Cerebellar nuclear complex (tissue), 1 donor: Measurements from ENCODE around the gene CLCN5.
"Not testable (repeated sequence)": the region's sequence is repeated elsewhere in the genome, so short reads cannot be mapped to it uniquely, and the experiment has no call there.

Experiments
- DNase-seq, 2 experiments: peaks; one replicate each; lab custom pipeline; 2025; lab: John Stamatoyannopoulos, UW

Gene CLCN5

GRCh38 chrX:49996474-49996873 lies 74.1 kb downstream of the CLCN5 start:
- no peak for DNase-seq

GRCh38 chrX:49999087-49999486 lies 76.7 kb downstream of the CLCN5 start:
- no peak for DNase-seq

DNA sequence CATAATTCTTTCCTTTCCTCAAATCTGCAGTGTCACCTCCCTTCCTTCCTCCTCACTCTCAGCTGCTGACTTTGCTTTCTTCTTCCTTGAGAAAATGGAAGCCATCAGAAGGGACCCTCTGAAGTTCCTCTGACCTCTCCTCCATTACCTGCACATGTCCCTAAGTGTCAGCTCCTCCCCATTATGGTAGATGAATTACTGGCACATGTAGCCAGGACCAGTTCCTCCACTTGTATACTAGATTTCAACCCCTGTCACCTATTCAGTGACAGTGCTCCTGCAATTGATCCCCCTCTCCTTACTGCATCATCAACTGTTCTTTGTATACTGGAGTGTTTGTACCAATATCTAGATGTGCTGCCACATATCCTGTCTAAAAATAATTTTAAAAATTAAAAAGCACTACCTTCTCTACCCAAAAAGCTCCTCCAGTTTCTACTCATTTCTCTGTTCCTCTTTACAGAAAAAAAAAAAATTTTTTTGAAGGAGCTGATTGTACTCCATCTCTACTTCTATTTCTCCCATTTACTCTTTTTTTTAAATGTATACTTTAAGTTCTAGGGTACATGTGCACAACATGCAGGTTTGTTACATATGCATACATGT lies 78.6 kb downstream of the CLCN5 start:
- DNase-seq = no peak

DNA sequence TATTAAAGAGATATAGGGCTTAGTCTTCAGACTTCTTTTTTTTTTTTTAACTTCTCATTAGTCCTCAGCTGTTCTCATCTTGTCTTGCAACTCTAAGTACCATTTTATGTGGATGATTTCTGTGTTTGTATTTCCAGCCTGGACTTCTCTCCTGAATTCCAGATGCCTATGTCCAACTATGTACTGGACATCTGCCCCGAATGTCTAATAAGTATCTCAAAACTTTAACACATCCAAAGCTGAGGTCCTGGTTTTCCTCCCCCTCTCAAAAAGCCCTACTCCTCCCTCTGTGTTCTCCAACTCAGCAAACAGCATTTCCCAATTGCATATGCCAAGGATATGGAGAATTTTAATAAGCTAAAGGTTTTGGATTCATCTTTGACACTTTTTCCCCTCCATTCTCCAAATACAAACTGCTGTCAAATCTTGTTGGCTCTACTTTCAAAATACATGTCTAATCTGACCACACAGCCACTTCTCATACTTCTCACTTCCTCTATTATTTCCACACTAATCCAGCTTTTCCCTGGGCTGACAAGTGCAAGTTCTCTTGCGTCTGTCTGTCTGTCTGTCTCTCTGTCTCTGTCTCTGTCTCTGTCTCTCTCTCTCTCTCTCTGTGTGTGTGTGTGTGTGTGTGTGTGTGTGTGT lies 79.8 kb downstream of the CLCN5 start:
- no peak for DNase-seq

DNA sequence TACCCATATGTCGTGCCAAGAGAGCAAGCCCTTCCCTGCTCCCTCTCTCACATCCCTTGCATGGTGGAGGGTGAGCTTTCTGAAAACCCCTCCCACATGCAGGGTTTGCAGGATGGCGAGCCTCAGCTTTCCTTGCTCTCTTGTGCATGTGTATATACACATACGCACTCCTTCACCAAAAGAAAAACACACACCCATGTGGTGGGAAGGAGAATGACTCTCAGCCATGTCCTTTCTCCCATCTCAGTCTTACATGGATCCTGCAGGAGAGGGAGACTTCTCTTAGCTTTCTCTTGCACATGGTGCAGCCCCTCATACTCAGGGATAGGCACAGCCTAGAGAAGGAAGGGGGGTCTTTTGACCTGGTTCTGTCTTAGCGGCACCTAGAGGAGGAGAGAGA lies 81.1 kb downstream of the CLCN5 start:
- DNase-seq = no peak

DNA sequence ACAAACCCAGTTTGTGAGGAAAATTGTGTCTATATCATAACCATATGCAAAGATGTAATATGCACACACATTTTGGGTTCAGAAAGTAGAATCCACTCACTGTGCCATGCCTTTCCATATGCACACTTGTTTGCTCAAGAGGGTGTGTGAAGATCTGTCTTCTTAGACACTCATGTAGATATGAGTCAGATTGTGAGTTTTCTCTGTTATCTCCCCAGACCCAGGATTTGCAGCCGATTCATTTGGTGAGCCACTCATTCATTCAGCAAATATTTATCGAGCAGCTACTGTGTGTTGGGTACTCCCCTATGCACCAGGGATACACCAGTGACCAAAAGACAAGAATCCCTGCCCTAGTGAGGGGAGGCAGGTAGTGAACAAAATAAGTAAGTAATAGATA lies 81.5 kb downstream of the CLCN5 start:
- DNase-seq = no peak

- not testable (repeated sequence) for DNase-seq
Measured at GRCh38 chrX:50025591-50025990, 103.2 kb downstream of the CLCN5 start.

DNA sequence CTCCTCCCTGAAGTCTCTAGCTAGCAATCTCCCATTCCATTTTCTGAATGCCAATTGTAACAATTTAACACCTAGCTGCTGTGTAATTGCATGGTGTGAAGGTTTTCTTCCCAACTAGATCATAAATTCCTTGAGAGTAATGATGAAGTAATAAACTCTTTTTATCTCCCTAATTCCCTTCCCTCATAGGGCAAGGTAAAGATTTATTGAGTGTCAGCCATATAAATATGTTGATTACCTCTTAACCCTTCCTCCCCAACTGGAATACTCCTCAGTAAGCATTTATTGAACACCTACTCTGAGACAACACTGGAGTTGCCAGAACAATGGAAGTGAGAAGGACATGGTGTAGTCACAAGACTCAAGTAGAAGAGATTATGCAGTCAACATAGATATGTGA lies 112.7 kb downstream of the CLCN5 start:
- no peak for DNase-seq

DNA sequence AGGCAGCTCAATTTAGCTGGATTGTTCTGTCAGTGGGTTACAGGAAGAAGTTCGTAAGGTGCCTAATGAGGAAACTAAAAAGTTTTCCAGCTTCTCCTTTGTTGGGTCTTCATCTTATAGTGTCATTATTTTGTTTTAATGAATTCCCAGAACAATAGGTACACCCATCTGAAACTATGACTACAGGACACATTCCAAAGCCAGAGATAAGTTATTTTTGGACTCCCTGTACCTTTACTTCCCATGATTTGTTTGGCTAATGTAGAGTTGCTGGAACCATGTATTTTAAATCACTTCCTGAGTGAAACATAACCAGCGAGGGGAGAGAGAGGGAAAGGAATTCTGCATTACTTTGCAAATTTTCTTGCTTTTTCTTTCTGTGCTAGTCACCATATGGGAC lies 114.0 kb downstream of the CLCN5 start:
- DNase-seq = no peak

GRCh38 chrX:50045823-50046222 lies 123.4 kb downstream of the CLCN5 start:
- no peak for DNase-seq

- no peak for DNase-seq
Measured at GRCh38 chrX:50049228-50049627, 126.8 kb downstream of the CLCN5 start.

GRCh38 chrX:50054147-50054546 lies 131.8 kb downstream of the CLCN5 start:
- no peak for DNase-seq

GRCh38 chrX:50066318-50066937 lies 144.0 kb downstream of the CLCN5 start:
- no peak for DNase-seq

DNA sequence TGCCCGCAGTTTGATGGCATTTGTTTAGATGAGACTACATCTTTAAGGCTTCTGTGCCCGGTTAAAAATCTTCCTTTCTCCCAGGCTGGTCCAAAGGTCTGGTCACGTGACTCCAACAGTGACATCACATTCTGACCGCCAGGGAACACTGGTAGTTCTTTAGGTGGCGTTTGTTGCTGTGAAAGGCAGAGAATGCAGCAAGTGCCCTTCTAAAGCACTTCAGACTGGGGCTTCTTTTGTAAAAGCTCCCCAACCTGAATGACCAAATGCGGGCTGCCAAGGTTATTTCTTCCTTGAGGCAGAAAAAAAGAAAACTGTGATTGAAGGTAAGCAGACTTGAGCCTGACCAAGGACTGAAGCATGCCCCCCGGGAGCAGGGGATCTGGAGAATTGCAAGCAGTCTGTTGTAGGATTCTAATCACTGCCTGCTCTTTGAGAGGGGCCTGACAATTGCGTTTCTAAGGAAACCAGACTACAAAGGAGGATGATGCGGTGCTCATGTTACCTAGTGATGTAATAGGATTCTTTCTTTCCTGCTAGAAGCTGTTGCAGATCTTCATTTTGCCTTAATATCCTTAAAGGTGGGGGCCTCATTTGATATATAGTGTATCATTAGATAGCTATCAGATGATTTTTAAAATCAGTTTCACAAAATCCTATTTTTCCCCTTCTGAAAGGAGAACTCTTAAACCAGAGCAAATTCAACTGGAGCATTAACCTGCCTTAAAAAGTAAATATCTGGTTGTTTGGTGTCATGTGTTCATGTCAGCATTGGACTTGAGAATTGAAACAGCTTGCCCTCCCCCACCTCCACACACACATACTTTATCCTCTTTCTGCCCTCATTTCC lies 145.3 kb downstream of the CLCN5 start:
- peak; percentile 20 to 55 for DNase-seq

- DNase-seq = no peak
Measured at GRCh38 chrX:50068285-50068563, 145.8 kb downstream of the CLCN5 start.

GRCh38 chrX:50068893-50069292 lies 146.5 kb downstream of the CLCN5 start:
- no peak for DNase-seq

- DNase-seq = no peak
Measured at GRCh38 chrX:50071494-50071893, 149.1 kb downstream of the CLCN5 start.

GRCh38 chrX:50072110-50072509 lies 149.7 kb downstream of the CLCN5 start:
- DNase-seq = no peak

DNA sequence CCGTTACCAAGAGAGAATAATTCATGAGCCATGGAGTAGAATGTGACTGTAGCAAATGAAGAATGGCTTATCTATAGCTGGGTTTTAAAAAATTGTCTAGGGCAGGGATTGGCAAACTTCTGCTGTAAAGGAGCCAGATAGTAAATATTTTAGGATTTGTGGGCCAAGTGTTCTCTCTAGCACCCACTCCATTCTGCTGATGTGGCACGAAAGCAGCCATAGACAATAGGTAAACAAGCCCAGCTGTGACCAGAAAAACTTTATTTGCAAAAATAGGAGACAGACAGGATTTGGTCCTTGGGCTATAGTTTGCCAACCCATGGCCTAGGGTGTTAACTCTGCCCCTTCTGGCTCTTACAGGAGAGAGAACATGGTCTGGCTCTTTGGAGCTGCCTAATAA lies 151.2 kb downstream of the CLCN5 start:
- no peak for DNase-seq

GRCh38 chrX:50075630-50076339 lies 153.4 kb downstream of the CLCN5 start:
- DNase-seq = no peak

- DNase-seq = no peak
Measured at GRCh38 chrX:50081282-50081889, 159.0 kb downstream of the CLCN5 start.

DNA sequence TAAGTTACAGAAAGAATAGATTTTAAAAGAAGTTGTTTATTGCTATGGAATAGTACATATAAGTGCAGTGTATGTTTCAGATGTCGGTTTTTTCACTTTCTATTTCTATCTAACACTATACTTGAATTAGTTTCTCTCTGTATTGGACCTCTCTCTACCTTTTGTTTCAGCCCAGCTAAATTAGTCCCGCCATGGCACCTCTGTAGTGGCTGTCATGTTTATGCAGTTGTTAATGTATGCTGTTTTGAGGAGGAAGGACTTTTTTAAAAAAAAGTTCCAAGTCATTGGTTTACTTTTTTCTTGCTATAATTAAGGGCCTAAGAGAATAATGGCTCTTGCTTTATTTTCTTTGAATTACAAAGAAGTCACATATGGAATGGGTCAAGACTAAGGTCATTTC lies 160.3 kb downstream of the CLCN5 start:
- DNase-seq = no peak
